Loucy (cell line): ENCODE measurements around the gene RGS11.

Experiments
- H2AFZ ChIP-seq: fragments of 200-600 bp; sonication (generic); 2 replicates; pipeline ENCODE4 v1.6.0; 2016; ENCODE audit warnings: antibody characterized with exemption, mild to moderate bottlenecking, low read length, moderate library complexity
- H3F3A ChIP-seq: fragments of 200-600 bp; 2 replicates; pipeline ENCODE4 v1.6.0; 2016; ENCODE audit warnings: antibody characterized with exemption, low read depth, mild to moderate bottlenecking
- H3K27me3 ChIP-seq: fragments of 200-600 bp; sonication (generic); 2 replicates; pipeline ENCODE4 v1.6.1; 2014; ENCODE audit warnings: low read length, mild to moderate bottlenecking; ENCODE audit not compliant: insufficient read depth, poor library complexity, severe bottlenecking
- H3K36me3 ChIP-seq: fragments of 200-600 bp; sonication (generic); 2 replicates; pipeline ENCODE4 v1.6.1; 2016; ENCODE audit warnings: low read length; ENCODE audit not compliant: insufficient read depth
- H3K4me1 ChIP-seq: fragments of 200-600 bp; sonication (generic); 2 replicates; pipeline ENCODE4 v1.5.1; 2014; ENCODE audit warnings: low read length, mild to moderate bottlenecking; ENCODE audit not compliant: insufficient read depth, poor library complexity, severe bottlenecking
- H3K4me2 ChIP-seq: fragments of 200-600 bp; sonication (generic); 2 replicates; pipeline ENCODE4 v1.6.0; 2014; ENCODE audit warnings: antibody characterized with exemption, low read length, low read depth, mild to moderate bottlenecking; ENCODE audit not compliant: poor library complexity, severe bottlenecking
- H3K4me3 ChIP-seq: fragments of 200-600 bp; sonication (generic); 2 replicates; pipeline ENCODE4 v1.5.1; 2014; ENCODE audit warnings: low read length, mild to moderate bottlenecking, mixed read lengths; ENCODE audit not compliant: poor library complexity, severe bottlenecking
- H3K79me2 ChIP-seq: fragments of 200-600 bp; sonication (generic); 2 replicates; pipeline ENCODE4 v1.6.1; 2014; ENCODE audit warnings: low read length; ENCODE audit not compliant: insufficient read depth
- H3K9ac ChIP-seq: fragments of 200-600 bp; sonication (generic); 2 replicates; pipeline ENCODE4 v1.6.0; 2014; ENCODE audit warnings: mild to moderate bottlenecking, low read depth, low read length, moderate library complexity; ENCODE audit not compliant: poor library complexity, severe bottlenecking
- H3K9me2 ChIP-seq: fragments of 200-600 bp; sonication (generic); replicated peaks from 2 replicates; pipeline ENCODE4 v1.6.1; 2016; ENCODE audit warnings: low read depth, low read length, mixed read lengths
- H3K9me3 ChIP-seq: fragments of 200-600 bp; sonication (generic); 2 replicates; pipeline ENCODE4 v1.6.1; 2014; ENCODE audit warnings: mild to moderate bottlenecking, antibody characterized with exemption, low read length, low read depth; ENCODE audit not compliant: insufficient read depth
- H4K20me1 ChIP-seq: fragments of 200-600 bp; sonication (generic); 2 replicates; pipeline ENCODE4 v1.6.0; 2014; ENCODE audit warnings: antibody characterized with exemption, low read length, mild to moderate bottlenecking; ENCODE audit not compliant: insufficient read depth, poor library complexity, severe bottlenecking
- CTCF ChIP-seq: fragments of 200-600 bp; sonication (generic); conservative IDR thresholded peaks from 2 replicates; pipeline ENCODE4 v1.5.1; 2014; ENCODE audit warnings: mild to moderate bottlenecking, antibody characterized with exemption, low read length
- EZH2phosphoT487 ChIP-seq: fragments of 200-600 bp; IDR thresholded peaks from 2 replicates; pipeline ENCODE4 v1.6.1; 2018; ENCODE audit warnings: antibody characterized with exemption, mild to moderate bottlenecking, moderate library complexity, borderline replicate concordance

The RGS11 gene

GRCh38 chr16:287981-288920 lies 12.5 kb upstream of the RGS11 start:
- Histone ChIP-seq H3K4me1 (no peaks in the 10 kb centered on the region), H3K27me3 (no peaks in the 10 kb centered on the region), H3K36me3 (peaks cover 5% of the 10 kb centered on the region; the same call in 1 of the 2 replicates), H3K9me2 (no peaks in the 10 kb centered on the region), H3K4me2 (no peak overlapping the region), H4K20me1 (no peaks in the 10 kb centered on the region), H3K9me3 (no peaks in the 10 kb centered on the region), H3K79me2 (no peaks in the 10 kb centered on the region), H3K9ac (no peak overlapping the region), H2AFZ (no peak overlapping the region), H3K4me3 (no peak overlapping the region), H3F3A (no peaks in the 10 kb centered on the region)
- TF ChIP-seq CTCF (no peak), EZH2phosphoT487 (no peak)

- H3K4me2 ChIP-seq: no peak overlapping the region
- H3K36me3 ChIP-seq: peaks cover 5% of the 10 kb centered on the region; the same call in 1 of the 2 replicates
- TF ChIP-seq CTCF: no peak; the same call in 1 of the 2 replicates
- no peak for TF ChIP-seq EZH2phosphoT487
- no peak overlapping the region for H3K9ac ChIP-seq
- no peaks in the 10 kb centered on the region for H3F3A ChIP-seq
- no peaks in the 10 kb centered on the region for H3K9me2 ChIP-seq
- no peak overlapping the region for H2AFZ ChIP-seq
- H3K79me2 ChIP-seq: no peaks in the 10 kb centered on the region
- H3K4me3 ChIP-seq: no peak overlapping the region
- no peaks in the 10 kb centered on the region for H4K20me1 ChIP-seq
- no peaks in the 10 kb centered on the region for H3K9me3 ChIP-seq
- H3K27me3 ChIP-seq: no peaks in the 10 kb centered on the region
- no peaks in the 10 kb centered on the region for H3K4me1 ChIP-seq
Measured at GRCh38 chr16:287298-287811, 11.6 kb upstream of the RGS11 start.

GRCh38 chr16:286491-287297 lies 10.9 kb upstream of the RGS11 start:
- TF ChIP-seq EZH2phosphoT487: no peak
- TF ChIP-seq CTCF: no peak
- Histone ChIP-seq H3F3A (no peaks in the 10 kb centered on the region), H4K20me1 (no peaks in the 10 kb centered on the region), H3K36me3 (peaks cover 5% of the 10 kb centered on the region; the same call in 1 of the 2 replicates), H2AFZ (no peak overlapping the region), H3K4me3 (no peak overlapping the region), H3K9me3 (no peaks in the 10 kb centered on the region), H3K9ac (no peak overlapping the region), H3K79me2 (no peaks in the 10 kb centered on the region), H3K4me2 (no peak overlapping the region), H3K27me3 (no peaks in the 10 kb centered on the region), H3K4me1 (no peaks in the 10 kb centered on the region), H3K9me2 (no peaks in the 10 kb centered on the region)
